ENCODE measurements around the gene CSAD.
A peak's percentile ranks its signal among the peaks of the same experiment; 100 is the strongest.

The CSAD gene

DNA sequence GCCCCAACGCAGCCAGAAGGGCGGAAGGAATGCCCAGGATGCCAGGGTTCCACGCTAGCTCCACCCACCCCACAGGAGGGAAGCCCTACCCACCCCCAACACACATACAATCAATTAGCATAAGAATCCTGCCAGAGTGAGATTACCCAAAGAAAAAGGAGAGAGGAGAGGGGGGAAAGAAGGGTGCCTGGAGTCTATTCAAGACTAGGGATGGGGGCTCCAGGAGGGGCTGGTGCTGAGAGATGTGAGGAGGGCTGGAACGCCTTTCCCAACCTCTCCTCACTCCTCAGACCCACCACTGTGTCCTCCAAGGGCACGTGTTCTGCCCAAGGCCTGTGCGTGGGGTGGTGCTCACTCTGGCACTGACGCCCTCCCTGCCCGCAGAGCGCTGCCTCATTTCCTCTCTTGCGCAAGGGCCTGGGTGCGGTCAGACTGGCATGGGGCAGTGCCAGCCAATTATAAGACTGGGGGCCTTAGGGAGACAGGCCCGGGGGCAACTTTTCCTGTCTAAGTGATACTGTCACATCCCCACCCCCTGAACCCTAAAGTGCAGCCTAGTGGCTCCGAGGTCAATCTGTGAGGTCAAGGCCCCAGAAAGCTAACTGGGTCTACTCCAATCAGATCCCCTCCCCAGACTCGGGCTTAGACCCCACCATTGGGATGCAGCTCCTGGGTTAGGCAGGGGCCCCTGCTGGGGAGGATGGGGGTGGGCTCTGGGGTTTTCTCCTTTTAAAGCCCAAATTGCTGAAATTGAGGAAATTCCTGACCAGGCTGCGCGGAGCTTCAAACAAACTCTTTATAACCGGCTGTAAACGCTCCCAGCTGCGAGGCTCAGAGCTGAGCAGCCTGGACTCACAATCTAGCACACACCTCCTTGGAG, 36.6 kb upstream of the CSAD start:
- H3K4me3 ChIP-seq (ENCODE audit: low read length): peak overlapping the region; percentile 90
- DNase-seq (ENCODE audit: low read depth): peak; percentile 72
- TF ChIP-seq, protein P1, sequence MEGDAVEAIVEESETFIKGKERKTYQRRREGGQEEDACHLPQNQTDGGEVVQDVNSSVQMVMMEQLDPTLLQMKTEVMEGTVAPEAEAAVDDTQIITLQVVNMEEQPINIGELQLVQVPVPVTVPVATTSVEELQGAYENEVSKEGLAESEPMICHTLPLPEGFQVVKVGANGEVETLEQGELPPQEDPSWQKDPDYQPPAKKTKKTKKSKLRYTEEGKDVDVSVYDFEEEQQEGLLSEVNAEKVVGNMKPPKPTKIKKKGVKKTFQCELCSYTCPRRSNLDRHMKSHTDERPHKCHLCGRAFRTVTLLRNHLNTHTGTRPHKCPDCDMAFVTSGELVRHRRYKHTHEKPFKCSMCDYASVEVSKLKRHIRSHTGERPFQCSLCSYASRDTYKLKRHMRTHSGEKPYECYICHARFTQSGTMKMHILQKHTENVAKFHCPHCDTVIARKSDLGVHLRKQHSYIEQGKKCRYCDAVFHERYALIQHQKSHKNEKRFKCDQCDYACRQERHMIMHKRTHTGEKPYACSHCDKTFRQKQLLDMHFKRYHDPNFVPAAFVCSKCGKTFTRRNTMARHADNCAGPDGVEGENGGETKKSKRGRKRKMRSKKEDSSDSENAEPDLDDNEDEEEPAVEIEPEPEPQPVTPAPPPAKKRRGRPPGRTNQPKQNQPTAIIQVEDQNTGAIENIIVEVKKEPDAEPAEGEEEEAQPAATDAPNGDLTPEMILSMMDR (conservative IDR thresholded peaks at IDR 0.05; ENCODE audit: low read length): no peak

DNA sequence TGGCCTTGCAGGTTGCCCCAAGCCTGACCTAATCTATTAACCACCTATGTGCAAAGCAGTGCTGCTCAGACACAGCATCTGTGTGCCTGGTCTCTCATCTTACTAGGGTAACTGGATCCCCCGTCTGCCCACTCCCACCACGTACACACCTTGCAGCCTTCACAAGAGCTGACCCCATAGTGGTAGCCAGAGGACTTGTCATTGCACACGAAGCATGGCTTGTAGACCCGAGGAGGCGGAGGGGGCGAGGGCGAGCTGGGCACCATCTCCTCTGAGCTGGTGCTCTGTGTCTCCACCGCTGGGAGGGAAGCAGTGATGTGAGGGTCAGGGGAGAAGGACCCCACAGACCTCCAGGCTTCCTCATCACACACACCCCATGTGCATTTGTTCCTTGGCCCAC, 34.8 kb upstream of the CSAD start:
- DNase-seq (ENCODE audit: low read depth): no peak
- H3K4me3 ChIP-seq (ENCODE audit: low read length): no peak overlapping the region
- TF ChIP-seq, protein P1 (conservative IDR thresholded peaks at IDR 0.05; ENCODE audit: low read length): no peak

DNA sequence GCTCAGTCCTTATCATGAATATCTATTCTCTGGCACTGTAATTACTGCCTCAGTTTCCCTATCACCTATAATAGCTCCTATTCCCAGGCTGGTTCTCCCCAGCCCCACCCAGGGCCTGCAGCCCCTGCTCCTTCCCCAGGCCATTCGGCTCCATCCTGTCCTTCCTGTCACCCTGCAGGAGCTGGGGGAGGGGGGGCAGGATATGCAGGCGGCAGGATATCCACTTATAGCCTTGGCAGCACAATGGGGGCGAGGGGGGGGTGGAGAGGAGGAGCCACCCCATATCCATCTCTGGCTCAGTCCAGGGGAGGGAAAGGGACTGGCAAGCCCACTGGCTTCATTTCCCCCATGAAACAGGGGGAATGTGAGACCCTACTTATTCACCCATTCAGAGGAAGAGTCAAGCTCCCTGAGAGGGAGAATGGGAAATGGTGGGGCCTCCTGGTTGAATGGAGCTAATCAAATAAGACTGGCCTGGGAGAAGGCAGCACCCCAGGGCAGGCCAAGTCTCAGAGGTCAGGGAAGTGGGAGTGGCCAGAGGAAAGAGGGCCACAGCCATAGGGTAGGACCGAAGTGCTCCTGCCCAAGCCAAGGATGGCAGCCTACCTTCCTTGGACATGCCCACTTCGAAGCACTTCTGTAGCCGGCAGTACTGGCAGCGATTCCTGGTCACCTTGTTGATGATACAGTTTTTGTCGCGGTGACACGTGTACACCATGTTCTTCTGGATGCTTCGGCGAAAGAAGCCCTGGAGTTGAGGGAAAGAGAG, 34.1 kb upstream of the CSAD start:
- no peak for DNase-seq (ENCODE audit: low read depth)
- TF ChIP-seq, protein P1 (conservative IDR thresholded peaks at IDR 0.05; ENCODE audit: low read length): no peak
- no peak overlapping the region for H3K4me3 ChIP-seq (ENCODE audit: low read length)

DNA sequence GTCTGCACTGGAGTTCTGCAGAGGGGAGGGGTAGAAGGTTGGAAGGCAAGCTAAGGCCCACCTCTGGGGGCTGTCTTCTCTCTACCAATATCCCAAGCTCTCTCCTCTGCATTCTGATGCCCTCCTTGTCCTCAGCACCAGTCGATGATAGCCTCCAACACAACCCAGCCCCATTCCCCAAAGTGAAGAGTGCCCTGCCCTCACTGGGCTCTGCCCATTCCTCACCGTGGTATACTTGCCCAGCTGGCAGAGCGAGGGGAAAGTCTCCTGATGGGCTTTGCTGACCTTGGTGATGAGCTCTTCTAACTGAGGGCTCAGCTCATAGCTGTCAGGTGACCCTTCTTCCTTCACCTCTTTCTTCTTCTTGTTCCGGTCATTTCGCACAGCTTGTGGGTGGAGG, 33.5 kb upstream of the CSAD start:
- H3K4me3 ChIP-seq (ENCODE audit: low read length): no peak overlapping the region
- TF ChIP-seq, protein P1 (conservative IDR thresholded peaks at IDR 0.05; ENCODE audit: low read length): no peak
- no peak for DNase-seq (ENCODE audit: low read depth)

DNA sequence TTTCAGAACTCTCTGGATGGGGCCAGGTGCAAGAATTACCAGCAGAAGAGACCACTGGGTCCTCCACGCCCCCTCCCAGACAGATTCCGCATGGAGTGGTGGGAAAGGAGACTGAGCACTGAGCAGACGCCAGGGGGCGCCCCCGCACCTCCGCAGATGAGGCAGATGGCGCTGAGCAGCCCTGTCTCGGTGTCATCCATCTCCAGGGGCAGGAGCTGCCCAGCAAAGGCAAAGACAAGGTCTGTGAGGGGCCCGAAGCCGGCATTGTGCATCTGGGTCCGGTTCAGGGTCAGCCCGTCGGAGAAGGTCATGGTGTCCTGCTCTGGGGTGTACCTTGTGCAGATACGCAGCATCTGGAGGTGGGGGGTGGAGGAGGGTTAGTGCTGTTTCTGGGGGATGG, 32.6 kb upstream of the CSAD start:
- TF ChIP-seq, protein P1 (conservative IDR thresholded peaks at IDR 0.05; ENCODE audit: low read length): peak; percentile 90
- H3K4me3 ChIP-seq (ENCODE audit: low read length): no peak overlapping the region
- DNase-seq (ENCODE audit: low read depth): peak; percentile 70

DNA sequence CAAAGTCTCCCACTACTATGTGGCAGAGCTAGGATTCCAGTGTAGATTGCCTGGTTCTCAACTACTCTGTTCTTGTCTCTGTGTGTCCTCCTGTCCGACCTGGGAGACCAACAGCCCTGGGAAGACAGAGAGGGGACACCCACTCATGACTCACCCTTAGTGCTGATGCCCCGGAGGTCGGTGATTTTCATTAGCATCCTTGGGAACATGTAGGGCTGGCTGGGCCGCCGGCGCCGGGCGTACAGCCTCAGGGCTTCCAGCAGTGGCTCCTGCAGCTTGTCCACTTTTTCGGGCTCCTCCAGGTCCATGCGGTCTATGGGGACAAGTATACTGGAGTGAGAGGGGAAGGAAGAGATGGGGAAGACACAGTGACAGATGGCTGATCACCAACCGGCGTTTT, 32.2 kb upstream of the CSAD start:
- DNase-seq (ENCODE audit: low read depth): no peak
- TF ChIP-seq, protein P1 (conservative IDR thresholded peaks at IDR 0.05; ENCODE audit: low read length): no peak
- no peak overlapping the region for H3K4me3 ChIP-seq (ENCODE audit: low read length)
